Stimulated activated naive CD8-positive, alpha-beta T cell treated with anti-CD3 and anti-CD28 coated beads, Interleukin-15, Interleukin-2, amounts not matched to agents 100 U/mL and 50 U/mL, for 24 hours (primary cell): ENCODE data around the gene EGFL7.

Experiments used
- ATAC-seq: fragments of 150-1000 bp; cut with Tn5 transposase; one replicate; pipeline ENCODE4 v1.10.0; 2021
- DNase-seq: peaks from one replicate; pipeline ENCODE4 v3.0.0; 2021

Gene EGFL7

GRCh38 chr9:136644343-136644592, 18.4 kb upstream of the EGFL7 start:
- no peak for ATAC-seq
- DNase-seq: no peak

DNA sequence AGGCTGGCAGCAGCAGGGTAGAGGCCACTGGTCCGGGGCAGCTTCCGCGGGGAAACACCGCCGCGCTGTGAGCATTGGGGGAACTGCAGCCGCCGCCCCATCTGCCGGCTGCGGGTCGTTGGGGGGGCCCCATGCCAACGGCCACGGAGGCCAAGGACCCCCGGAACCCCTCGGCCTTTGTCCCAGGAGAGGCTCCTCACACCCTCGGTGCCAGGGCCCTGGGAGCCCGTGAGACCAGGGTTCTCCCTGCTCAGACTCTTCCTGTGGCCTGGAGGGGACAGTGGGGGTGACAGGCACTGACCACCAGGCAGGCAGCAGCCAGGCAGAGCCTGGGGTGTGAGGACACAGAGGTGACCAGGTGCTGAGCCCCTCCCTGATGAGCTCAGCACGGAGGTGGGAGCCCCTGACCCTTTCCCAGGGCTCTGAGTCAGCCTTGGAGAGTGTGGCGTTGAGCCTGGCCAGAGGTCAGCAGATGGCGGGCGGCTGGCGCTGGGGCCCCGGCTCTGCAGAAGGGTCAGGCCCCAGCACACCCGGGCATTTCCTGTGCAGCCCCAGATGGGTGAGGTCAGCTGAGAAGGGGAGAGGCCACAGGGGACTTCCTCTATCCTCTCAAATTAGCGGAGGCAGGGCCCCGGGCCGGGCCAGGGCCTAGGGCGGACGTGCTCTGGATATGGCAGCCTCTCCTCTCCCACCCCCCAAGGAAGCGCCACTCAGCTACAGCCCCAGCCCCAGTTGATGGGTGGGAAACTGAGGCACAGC, 17.9 kb upstream of the EGFL7 start:
- peak; percentile 94 for ATAC-seq
- DNase-seq: peak; percentile 84

GRCh38 chr9:136645352-136645902, 17.3 kb upstream of the EGFL7 start:
- DNase-seq: no peak
- ATAC-seq: no peak

DNA sequence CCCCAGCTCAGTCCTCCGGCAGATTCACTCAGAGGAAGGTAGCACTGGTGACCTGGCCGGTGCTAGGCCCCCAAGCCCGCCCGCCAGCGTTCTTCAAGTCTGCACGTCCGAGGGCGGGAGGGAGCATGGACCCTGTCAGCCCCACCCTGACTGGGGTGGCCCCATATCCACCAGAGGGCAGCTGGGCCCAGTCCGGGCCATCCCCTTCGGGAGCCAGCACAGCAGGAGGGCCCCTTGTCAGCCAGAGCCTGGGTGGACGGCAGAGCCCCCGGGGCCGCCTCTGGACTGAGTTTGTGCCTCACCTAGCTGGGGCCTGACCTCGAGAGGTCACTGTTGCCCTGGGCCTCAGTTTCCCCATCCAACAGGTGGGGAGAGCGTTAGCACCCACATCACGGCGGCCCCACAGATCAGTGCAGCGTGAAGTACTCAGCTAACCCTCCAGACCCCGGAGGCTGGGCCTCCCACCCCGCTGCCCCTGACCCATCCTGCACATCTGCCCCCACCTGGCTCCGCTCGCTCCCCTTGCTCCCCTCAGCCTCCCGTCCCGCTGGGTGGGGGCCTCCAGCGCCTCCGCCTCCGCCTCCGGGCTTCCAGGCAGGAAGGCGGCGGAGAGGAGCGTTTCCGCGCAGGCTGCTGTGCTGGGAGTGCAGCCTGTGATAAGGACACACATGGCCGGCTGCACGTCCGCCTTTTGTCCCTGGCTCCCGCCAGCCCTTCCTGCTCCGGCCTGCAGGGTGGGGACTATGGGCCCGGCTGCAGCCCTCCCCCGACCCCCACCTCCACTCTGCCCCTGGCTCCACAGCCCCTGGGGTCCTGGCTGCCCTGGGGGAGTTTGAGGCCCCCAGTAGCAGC, 16.6 kb upstream of the EGFL7 start:
- no peak for ATAC-seq
- DNase-seq: no peak

DNA sequence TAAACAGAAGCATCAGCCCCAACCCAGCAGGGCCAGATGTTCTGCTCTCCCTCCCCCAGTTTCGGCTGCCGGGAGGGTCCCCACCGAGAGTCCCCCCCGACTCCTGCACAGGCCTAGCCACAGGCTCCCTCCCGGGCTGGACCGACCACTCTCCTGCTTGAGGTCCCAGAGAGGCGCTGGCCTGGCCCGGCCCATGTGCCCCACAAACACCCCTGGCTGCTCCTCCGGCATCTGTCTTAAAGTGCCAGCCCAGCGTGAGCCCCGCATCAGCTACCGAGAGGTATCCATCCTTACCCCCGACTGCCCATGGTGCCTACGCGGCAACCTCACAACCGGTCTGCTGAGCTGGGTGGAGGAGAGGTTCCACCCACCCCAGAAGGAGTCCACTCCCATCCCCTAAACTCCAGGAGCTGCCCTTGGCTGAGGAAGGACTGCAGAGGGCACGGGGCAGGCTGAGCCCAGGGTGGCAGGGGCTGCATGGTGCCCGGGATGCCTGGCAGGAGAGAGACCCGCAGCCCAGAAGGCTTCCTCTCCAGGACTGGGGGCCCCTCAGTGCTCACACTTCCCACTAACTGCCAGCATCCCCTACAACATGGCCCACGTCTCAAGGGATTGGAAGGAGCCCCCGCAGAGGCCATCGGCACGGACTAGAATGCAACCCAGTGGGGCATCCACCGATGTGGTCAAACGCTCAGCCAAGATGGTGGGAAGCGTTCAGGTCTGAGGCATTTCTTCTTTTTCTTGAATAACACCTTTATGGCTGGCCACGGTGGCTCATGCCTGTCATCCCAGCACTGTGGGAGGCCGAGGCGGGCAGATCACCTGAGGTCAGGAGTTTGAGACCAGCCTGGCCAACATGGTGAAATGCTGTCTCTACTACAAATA, 15.6 kb upstream of the EGFL7 start:
- no peak for ATAC-seq

DNA sequence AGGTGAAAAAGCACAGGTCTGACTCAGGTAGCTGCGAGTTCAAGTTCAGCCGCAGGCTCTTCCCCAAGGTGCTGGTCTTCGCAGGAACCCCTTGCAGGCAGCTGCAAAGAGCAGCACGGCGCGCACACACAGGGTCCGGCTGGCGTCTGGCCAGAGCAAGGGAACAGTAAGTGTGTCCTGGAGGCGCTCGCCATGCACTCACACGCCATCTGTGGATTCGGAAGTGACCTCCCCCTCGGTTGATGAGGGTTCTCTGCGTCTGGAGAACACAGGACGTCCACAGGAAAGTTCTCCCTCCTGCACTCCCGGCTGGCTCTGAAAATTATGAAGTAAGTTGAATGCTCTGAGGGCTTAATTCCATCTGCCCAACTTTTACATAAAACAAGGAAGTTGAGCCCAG, 14.0 kb upstream of the EGFL7 start:
- no peak for ATAC-seq
- DNase-seq: no peak

More for the DNA sequence above, 15.6 kb upstream of the EGFL7 start:
- DNase-seq: no peak

DNA sequence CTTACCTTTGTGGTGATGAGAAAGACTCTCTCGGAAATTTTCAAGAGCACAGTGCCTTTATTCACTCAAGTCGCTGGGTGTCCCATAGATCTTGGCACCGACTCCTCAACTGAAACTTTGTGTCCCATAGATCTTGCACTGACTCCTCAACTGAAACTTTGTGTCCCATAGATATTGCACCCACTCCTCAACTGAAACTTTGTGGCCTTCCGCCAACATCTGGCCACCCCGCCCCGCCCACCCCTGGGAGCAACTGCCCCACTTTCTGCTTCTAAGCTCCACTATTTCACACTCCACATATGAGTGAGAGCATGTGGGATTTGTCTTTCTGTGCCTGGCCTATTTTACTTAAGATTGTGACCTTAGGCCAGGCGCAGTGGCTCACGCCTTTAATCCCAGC, 12.7 kb upstream of the EGFL7 start:
- no peak for ATAC-seq

GRCh38 chr9:136650648-136651047, 12.1 kb upstream of the EGFL7 start:
- ATAC-seq: no peak
- DNase-seq: no peak

More for the DNA sequence above, 12.7 kb upstream of the EGFL7 start:
- no peak for DNase-seq

- DNase-seq (no peak), ATAC-seq (no peak)
Measured at GRCh38 chr9:136651860-136652259, 10.9 kb upstream of the EGFL7 start.

DNA sequence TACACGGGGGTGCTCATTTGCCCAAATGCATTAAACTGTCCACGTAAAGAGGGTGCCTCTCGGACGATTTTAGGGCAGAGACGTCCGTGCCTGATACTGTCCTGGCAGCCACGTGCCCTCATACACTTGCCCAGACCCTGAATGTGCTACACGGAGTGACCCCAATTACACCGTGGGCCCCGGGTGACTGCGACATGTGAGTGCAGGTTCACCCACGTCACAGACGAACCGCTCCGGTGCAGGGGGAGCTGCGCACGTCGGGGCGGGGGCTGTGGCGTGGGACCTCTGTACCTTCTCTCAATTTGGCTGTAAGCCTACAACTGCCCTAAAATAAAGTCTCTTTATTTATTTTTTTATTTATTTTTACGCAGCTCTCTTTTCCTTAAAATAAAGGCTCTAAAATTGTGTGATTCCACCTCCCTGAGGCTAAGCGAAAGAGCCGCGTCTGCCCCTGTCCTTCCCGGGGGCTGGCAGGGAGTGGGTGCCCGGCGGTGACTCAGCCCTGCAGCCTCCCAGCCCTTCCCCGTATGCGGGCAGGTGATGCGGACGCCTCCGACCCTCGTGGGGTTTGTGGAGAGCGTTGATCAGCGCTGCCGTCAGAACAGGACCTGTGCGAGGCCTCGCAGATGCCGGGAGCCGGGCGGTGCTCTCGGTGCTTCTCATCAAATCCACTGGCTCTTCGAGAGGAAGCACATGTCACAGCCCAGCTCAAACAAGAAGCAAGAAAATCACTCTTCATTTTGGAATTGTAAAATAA, 9.2 kb upstream of the EGFL7 start:
- ATAC-seq: no peak

DNA sequence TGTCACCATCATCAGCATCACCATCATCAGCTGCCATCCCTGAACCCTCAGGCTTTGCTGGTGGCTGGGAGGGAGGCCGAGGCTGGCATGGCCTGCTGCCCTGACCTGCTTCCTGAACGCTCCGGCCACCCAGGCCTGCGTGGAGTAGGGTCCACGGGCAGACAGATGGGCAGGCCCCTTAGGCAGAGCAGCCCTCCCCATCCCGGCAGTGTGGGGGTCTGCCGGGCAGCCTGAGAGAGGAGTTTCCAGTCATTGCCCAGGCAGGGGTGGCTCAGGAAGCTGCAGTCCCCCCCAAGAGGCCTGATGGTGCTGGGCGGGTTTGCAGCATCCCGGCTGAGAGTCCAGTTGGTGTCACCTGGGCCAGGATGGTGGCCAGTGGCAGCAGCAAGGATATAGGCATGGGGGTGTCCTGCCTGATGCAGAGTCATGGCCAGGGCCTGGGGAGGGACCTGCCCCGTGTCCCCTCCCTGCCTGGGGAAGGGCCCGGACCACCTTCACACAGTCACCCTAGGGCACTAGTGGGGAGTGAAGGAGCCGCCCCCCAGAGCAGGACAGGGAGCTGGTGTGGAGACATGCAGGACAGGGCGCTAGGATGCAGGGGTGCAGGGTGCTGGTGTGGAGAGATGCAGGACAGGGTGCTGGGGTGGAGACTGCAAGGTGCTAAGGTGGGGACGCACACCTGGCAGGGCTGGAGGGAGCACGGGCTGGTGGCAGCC, 7.7 kb upstream of the EGFL7 start:
- DNase-seq: no peak
- ATAC-seq: peak; percentile 20

More for the DNA sequence above, 9.2 kb upstream of the EGFL7 start:
- DNase-seq: no peak

DNA sequence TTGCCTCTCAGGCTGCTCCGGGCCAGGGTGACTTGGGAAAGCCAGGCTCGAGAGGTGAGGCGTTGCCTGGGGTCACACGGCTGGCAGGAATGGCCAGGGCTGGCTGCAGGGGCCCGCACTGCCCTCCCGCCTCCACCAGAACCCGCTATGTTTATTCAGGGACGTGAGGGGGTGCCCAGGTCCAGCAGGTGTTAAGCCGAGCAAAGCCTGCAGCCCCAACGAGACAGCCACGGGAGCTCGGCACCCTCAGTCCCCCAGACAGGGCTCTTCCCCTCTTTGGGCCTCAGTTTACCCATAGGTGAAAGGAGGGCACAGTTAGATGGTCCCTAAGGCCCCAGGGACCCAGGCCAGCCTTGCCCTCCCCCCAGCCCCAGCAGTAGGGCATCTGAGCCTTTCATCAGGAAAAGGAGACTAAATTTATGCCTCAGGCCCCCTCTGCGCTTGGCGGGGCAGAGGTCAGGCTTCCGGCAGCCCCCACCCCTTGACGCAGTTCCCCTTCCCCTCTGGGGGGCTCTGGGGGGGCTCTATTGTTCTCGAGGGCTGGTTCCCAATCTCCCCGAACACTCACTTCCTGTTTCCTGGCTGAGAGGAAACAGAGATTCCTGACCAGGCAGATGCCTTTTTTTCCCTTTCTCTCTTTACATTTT, 7.1 kb upstream of the EGFL7 start:
- DNase-seq: no peak
- ATAC-seq: no peak

GRCh38 chr9:136656183-136656738, 6.5 kb upstream of the EGFL7 start:
- DNase-seq: no peak
- no peak for ATAC-seq

DNA sequence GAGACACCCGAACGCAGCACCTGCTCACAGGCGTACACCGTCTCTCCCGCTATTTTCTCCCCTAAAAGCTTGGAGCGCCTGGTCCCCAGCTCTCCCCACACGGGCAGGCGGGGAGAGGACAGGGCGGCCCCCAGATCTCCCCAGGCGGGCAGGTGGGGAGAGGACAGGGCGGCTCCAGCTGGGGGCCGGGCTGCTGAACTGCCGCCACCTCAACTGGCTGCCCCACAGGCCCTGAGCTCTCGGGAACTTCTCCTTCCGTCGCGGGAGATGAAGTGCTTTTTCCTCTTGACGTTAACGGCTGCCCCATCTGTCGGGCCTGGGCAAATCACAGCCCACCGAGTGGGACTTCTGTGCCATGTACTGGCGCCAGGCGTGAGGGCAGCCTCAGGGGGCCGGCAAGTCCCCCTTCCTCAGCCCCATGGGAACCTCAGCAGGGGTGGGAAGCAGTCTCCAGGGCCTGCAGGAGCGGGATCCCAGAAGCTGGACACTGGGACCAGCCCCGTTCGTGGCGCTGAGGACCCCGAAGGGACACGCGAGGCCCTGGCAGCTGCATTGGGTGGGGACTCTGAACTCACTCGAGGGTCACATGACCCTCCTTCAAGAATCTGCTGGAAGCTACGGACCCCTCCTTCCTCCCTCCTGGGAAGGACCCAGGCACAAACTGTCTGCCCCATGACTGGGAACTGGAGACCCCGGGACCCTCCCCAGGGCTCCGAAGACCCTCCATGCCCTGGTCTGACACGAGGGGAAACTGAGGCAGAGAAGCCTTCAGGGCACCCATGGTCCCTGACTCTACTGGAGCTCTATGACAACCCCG, 5.7 kb upstream of the EGFL7 start:
- DNase-seq (no peak), ATAC-seq (no peak)

GRCh38 chr9:136657974-136658848, 4.5 kb upstream of the EGFL7 start:
- DNase-seq (no peak), ATAC-seq (no peak)

- ATAC-seq (no peak), DNase-seq (no peak)
Measured at GRCh38 chr9:136658849-136659535, 3.7 kb upstream of the EGFL7 start.
